ENCODE data around the gene FAR2. TPM values are rescaled to one million over a fixed set of nuclear protein-coding genes. Genes with fewer than 3 reads are reported as not detected.

Gene FAR2
- total RNA-seq, 2 donors from 2014 or later: 42.5 to 96.7 TPM

DNA sequence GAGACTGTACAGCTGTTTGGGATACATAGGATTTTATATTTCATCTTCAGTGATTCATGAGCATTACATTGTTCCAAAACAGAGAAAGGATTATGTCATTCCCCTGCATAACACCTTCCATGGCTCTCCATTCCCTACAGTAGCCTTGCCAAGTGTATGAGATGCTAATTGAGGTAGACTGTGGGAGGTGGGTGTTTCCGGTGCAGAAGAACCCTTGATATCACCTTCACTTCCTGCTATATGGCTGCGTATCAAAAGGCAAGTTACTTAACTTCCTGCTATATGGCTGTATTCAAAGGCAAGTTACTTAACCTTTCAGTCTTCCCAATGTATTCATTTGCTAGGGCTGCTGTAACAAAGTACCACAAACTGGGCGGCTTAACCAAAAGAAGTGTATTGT is 11.2 kb downstream of the FAR2 start:
- H3K4me3 Mint-ChIP-seq: no peak overlapping the region
- H3K36me3 Mint-ChIP-seq (ENCODE audit: low read depth): peaks cover 27% of the 10 kb centered on the region
- Histone ChIP-seq H3K4me3 (ENCODE audit: low read length) (no peak overlapping the region), H3K27ac (ENCODE audit: low read depth, low read length) (no peak overlapping the region), H3K9me3 (ENCODE audit: control insufficient read depth, low read length) (no peaks in the 10 kb centered on the region), H3K4me1 (ENCODE audit: control insufficient read depth, insufficient read depth, low read length) (peaks cover under 1% of the 10 kb centered on the region), H3K9ac (ENCODE audit: extremely low read depth, low read length, poor library complexity, severe bottlenecking) (no peak overlapping the region), H3K27me3 (ENCODE audit: control insufficient read depth, insufficient read depth, low read length, poor library complexity, severe bottlenecking) (no peaks in the 10 kb centered on the region), H3K36me3 (ENCODE audit: control insufficient read depth, insufficient read depth, low read length) (no peaks in the 10 kb centered on the region)
- no peak for DNase-seq
- TF ChIP-seq, protein P1, sequence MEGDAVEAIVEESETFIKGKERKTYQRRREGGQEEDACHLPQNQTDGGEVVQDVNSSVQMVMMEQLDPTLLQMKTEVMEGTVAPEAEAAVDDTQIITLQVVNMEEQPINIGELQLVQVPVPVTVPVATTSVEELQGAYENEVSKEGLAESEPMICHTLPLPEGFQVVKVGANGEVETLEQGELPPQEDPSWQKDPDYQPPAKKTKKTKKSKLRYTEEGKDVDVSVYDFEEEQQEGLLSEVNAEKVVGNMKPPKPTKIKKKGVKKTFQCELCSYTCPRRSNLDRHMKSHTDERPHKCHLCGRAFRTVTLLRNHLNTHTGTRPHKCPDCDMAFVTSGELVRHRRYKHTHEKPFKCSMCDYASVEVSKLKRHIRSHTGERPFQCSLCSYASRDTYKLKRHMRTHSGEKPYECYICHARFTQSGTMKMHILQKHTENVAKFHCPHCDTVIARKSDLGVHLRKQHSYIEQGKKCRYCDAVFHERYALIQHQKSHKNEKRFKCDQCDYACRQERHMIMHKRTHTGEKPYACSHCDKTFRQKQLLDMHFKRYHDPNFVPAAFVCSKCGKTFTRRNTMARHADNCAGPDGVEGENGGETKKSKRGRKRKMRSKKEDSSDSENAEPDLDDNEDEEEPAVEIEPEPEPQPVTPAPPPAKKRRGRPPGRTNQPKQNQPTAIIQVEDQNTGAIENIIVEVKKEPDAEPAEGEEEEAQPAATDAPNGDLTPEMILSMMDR (conservative IDR thresholded peaks at IDR 0.05): no peak
- 94 to 95% methylated on average over 3 of the region's 3 CpGs for WGBS, 2 experiments (ENCODE audit: insufficient coverage in 1 of 2, insufficient read length in 1 of 2)
- H3K4me1 Mint-ChIP-seq: peaks cover 21% of the 10 kb centered on the region
- H3K9me3 Mint-ChIP-seq: peaks cover 4% of the 10 kb centered on the region
- no peaks in the 10 kb centered on the region for H3K27me3 Mint-ChIP-seq (ENCODE audit: insufficient read depth)
- no peak overlapping the region for H3K27ac Mint-ChIP-seq

DNA sequence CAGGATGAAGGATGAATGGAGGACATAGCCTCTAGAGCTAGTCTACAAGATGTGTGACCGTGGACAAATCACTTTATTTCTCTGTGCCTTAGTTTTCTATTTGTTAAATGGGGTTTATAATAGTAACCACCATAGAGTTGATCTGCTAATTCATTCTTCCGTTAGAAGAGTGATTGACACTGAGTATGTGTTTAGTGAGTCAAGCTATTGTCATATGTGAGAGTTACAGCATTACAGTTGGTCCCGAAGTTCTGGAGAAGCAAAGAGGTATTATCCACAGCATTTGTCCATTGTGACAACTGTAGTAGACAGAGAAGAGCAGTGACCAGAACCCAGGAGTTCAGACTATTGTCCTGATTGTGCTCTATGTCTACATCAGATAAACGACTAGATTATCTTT is 14.1 kb downstream of the FAR2 start:
- no peak overlapping the region for H3K27ac Mint-ChIP-seq
- H3K4me1 ChIP-seq (ENCODE audit: control insufficient read depth, insufficient read depth, low read length): no peaks in the 10 kb centered on the region
- no peak for DNase-seq
- no peaks in the 10 kb centered on the region for H3K27me3 ChIP-seq (ENCODE audit: control insufficient read depth, insufficient read depth, low read length, poor library complexity, severe bottlenecking)
- H3K4me1 Mint-ChIP-seq: peaks cover 33% of the 10 kb centered on the region
- no peaks in the 10 kb centered on the region for H3K36me3 ChIP-seq (ENCODE audit: control insufficient read depth, insufficient read depth, low read length)
- 89 to 100% methylated on average over 3 to 4 of the region's 4 CpGs for WGBS, 2 experiments (ENCODE audit: insufficient coverage in 1 of 2, insufficient read length in 1 of 2)
- H3K9me3 Mint-ChIP-seq: peaks cover 10% of the 10 kb centered on the region
- no peak overlapping the region for H3K27ac ChIP-seq (ENCODE audit: low read depth, low read length)
- no peaks in the 10 kb centered on the region for H3K27me3 Mint-ChIP-seq (ENCODE audit: insufficient read depth)
- H3K9ac ChIP-seq (ENCODE audit: extremely low read depth, low read length, poor library complexity, severe bottlenecking): no peak overlapping the region
- H3K4me3 ChIP-seq (ENCODE audit: low read length): no peak overlapping the region
- H3K36me3 Mint-ChIP-seq (ENCODE audit: low read depth): peaks cover 33% of the 10 kb centered on the region
- no peak overlapping the region for H3K4me3 Mint-ChIP-seq
- TF ChIP-seq, protein P1 (conservative IDR thresholded peaks at IDR 0.05): no peak
- peaks cover 13% of the 10 kb centered on the region for H3K9me3 ChIP-seq (ENCODE audit: control insufficient read depth, low read length)

DNA sequence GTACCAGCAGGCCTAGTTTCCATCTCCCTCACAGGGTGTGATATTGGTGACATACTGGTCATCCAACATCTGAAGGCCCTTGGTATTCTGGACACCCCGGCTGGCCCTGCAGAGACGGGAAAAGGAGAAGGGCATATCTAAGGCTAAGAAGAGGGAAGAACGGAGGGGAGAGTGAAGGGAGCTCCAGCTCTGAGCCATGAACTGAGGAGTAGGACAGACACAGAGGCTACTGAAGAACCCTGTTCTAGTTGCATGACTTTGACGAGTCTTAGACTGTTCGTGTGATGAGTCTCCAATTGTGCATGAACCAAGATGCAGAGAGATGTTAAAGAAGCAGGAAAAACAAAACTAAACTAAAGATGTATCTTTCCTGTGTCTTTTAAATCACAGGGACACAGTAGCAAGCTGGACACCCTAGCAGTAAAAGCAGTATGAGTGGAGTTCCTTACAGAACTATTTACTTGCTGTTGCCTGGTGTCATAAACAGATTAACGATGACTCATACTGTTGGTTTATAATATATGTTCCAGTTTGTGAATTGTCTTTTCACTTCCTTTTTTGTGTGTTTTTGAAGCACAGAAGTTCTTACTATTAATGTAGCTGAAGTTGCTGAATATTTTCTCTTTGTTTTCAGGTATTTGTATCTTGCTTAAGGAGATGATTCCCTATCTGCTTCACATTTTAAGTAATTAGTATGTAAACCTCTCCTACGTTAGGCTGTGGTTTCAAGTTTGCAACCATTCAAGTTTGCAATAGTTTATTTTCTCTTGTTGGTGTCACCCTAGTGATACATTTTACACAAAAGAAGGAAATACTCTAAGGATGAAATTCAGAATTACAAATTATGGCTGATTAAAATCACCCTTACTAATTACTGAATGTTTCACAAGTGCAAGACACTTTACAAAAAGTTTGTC is 15.7 kb downstream of the FAR2 start:
- Histone ChIP-seq H3K4me3 (ENCODE audit: low read length) (no peak overlapping the region), H3K27me3 (ENCODE audit: control insufficient read depth, insufficient read depth, low read length, poor library complexity, severe bottlenecking) (no peaks in the 10 kb centered on the region), H3K4me1 (ENCODE audit: control insufficient read depth, insufficient read depth, low read length) (no peaks in the 10 kb centered on the region), H3K36me3 (ENCODE audit: control insufficient read depth, insufficient read depth, low read length) (no peaks in the 10 kb centered on the region), H3K9me3 (ENCODE audit: control insufficient read depth, low read length) (peaks cover 23% of the 10 kb centered on the region), H3K9ac (ENCODE audit: extremely low read depth, low read length, poor library complexity, severe bottlenecking) (no peak overlapping the region), H3K27ac (ENCODE audit: low read depth, low read length) (no peak overlapping the region)
- TF ChIP-seq, protein P1 (conservative IDR thresholded peaks at IDR 0.05): no peak
- H3K4me1 Mint-ChIP-seq: peaks cover 35% of the 10 kb centered on the region
- H3K27me3 Mint-ChIP-seq (ENCODE audit: insufficient read depth): no peaks in the 10 kb centered on the region
- no peak overlapping the region for H3K4me3 Mint-ChIP-seq
- peaks cover 25% of the 10 kb centered on the region for H3K9me3 Mint-ChIP-seq
- peak overlapping the region; percentile 8 for H3K27ac Mint-ChIP-seq
- 94 to 100% methylated on average over 5 to 7 of the region's 7 CpGs for WGBS, 2 experiments (ENCODE audit: insufficient coverage in 1 of 2, insufficient read length in 1 of 2)
- no peak for DNase-seq
- peaks cover 41% of the 10 kb centered on the region for H3K36me3 Mint-ChIP-seq (ENCODE audit: low read depth)
